BJ (cell line): ENCODE data around the gene ASMTL. TPM values are rescaled to one million over a fixed set of nuclear protein-coding genes. Genes with fewer than 3 reads are reported as not detected.

ENCODE experiments used
- CTCF ChIA-PET: fragments of 350-600 bp; formaldehyde crosslinking; extraction: SDS; loops from one replicate; lab custom pipeline; 2021; ENCODE audit warnings: antibody characterized with exemption, inconsistent platforms; lab: Yijun Ruan, JAX
- POLR2A ChIA-PET: fragments of 300-600 bp; sonication (Branson Sonifier 250); formaldehyde crosslinking; extraction: SDS; loops from one replicate; lab custom pipeline; 2021; ENCODE audit warnings: antibody characterized with exemption; lab: Charles Lee
- DNase-seq: peaks from one replicate; pipeline ENCODE4 v3.0.0-alpha.2; 2011; ENCODE audit warnings: low read depth
- H3K27me3 ChIP-seq: 2 replicates; pipeline ENCODE4 v1.6.0; 2011; ENCODE audit warnings: low read length; ENCODE audit not compliant: control insufficient read depth, insufficient read depth
- H3K36me3 ChIP-seq: 2 replicates; pipeline ENCODE4 v1.5.1; 2011; ENCODE audit warnings: low read length; ENCODE audit not compliant: control insufficient read depth, insufficient read depth
- H3K4me3 ChIP-seq: 2 replicates; pipeline ENCODE4 v1.5.1; 2011; ENCODE audit warnings: low read depth, mild to moderate bottlenecking, control low read depth, low read length
- polyA plus RNA-seq: library from polyadenylated mRNA; depleted of rRNA; stranded (reverse); fragments of >200 nt; gene quantifications from 2 replicates; pipeline ENCODE4 v1.2.3, GENCODE V29; 2011
- TF ChIP-seq, protein P1 (sequence below): IDR thresholded peaks from 2 replicates; pipeline ENCODE4 v1.5.1; 2011; ENCODE audit warnings: low read depth, mild to moderate bottlenecking, control low read depth, inconsistent platforms, low read length, moderate library complexity; ENCODE audit not compliant: insufficient read depth

The ASMTL gene
- polyA plus RNA-seq, 1 experiment, result 33.7 TPM

DNA sequence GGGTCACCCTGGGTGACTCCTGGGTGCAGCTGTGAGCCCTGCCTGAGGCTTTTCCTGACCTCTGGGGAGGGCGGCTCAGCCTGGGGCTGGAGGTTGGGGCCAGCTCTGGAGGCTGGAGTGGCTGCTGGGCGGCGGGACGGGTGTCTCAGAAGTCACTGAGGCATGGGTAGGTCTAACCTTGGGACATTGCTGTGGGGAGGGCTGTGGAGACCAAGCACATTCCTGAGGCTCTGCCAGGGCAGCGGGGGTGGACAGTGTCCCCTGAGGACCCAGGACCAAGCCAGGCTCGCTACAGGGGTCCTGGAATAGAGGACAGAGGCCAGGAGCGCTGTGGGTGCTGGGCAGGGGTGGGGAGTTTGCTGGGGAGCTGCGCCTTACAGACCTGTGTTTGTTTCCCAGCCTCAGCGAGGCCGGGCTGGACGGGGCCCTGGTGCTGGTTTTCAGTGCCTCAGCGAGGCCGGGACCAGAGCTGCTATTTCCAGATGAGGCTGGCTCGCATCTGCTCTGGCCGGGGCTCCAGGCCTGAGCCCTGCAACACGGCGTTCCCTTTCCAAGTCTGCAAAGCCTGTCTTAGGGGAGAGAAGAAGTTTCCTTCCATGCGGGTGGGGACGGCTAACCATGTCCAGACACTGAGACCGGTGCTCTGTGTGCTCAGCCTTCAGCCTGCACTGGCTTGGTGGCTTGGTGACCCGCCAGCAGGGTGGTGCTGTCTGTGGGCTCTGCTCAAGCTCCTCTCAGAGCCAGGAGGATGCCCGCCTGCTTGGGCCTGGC, 57.8 kb downstream of the ASMTL start:
- DNase-seq, result no peak
- TF ChIP-seq, protein P1, sequence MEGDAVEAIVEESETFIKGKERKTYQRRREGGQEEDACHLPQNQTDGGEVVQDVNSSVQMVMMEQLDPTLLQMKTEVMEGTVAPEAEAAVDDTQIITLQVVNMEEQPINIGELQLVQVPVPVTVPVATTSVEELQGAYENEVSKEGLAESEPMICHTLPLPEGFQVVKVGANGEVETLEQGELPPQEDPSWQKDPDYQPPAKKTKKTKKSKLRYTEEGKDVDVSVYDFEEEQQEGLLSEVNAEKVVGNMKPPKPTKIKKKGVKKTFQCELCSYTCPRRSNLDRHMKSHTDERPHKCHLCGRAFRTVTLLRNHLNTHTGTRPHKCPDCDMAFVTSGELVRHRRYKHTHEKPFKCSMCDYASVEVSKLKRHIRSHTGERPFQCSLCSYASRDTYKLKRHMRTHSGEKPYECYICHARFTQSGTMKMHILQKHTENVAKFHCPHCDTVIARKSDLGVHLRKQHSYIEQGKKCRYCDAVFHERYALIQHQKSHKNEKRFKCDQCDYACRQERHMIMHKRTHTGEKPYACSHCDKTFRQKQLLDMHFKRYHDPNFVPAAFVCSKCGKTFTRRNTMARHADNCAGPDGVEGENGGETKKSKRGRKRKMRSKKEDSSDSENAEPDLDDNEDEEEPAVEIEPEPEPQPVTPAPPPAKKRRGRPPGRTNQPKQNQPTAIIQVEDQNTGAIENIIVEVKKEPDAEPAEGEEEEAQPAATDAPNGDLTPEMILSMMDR, result no peak
- H3K36me3 ChIP-seq, result peaks cover 3% of the 10 kb centered on the region
- ChIA-PET POLR2A (no interaction called here), CTCF (no interaction called here)
- H3K4me3 ChIP-seq, result no peak overlapping the region
- no peaks in the 10 kb centered on the region for H3K27me3 ChIP-seq

DNA sequence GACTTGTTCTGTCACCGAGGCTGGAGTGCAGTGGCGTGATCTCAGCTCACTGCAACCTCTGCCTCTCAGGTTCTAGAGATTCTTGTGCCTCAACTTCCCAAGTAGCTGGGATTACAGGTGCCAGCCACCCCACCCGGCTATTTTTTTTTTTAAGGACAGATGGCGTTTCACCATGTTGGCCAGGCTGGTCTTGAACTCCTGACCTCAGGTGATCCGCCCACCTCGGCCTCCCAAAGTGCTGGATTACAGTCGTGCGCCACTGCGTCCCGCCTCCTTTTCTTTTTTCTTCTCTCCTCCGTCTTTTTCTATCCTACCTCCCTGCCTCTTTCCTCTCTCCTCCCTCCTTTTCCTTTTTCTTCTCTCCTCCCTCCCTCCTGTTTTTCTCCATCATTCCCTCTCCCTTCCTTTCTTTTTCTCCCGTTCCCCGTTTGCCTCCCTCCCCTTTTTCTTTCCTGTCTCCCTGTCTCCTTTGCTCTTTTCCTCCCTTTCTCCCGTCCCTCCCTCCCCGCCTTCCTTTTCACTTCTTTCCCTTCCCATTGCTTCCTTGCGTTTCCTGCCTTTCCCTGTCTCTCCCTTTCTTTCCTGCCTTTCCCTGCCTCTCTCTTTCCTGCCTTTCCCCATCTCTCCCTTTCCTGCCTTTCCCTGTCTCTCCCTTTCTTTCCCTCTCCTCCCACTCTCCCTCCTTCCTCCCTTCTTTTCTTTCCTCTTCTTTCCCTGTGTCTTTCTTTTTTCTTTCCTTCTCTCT, 58.7 kb downstream of the ASMTL start:
- ChIA-PET CTCF (no interaction called here), POLR2A (no interaction called here)
- Histone ChIP-seq H3K27me3 (no peaks in the 10 kb centered on the region), H3K4me3 (no peak overlapping the region), H3K36me3 (peaks cover 12% of the 10 kb centered on the region)
- no peak for DNase-seq
- TF ChIP-seq, protein P1, result no peak

DNA sequence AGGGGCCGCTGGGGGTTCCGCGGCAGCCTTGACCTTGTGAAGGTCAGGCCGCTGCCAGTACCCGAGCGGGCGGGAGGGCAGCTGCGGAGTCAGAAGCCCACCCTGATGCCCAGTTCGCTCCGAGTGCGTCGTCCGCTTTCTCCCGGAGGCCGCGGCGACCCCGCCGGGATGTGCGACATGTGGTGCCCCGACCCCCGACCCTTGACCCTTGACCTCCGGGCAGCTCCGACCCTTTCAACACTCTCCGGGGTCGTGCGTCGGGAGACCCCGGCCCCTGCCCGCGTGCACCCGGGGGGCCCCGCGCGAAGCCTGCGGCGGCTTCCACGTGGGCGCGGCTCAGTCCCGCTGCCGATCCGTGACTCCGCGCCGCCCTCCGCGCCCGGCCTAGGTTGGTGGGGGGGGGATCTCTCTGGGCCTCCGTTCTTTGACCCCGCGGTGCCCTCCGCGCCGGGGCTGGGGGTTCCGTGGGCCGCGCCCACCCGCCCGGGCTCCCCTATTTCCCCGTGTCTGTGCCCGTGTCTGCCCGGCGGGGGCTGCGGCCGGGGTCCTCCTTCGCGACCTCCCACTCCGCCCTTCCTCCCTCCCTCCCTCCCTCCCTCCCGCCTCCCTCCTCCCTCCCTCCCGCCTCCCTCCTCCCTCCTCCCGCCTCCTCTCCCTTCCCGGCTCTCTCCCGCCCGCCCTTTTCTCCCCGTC, 60.2 kb downstream of the ASMTL start:
- ChIA-PET CTCF (no interaction called here), POLR2A (no interaction called here)
- no peaks in the 10 kb centered on the region for H3K27me3 ChIP-seq
- H3K4me3 ChIP-seq, result peak overlapping the region; percentile 90
- TF ChIP-seq, protein P1, result no peak
- no peak for DNase-seq
- H3K36me3 ChIP-seq, result peaks cover 20% of the 10 kb centered on the region

DNA sequence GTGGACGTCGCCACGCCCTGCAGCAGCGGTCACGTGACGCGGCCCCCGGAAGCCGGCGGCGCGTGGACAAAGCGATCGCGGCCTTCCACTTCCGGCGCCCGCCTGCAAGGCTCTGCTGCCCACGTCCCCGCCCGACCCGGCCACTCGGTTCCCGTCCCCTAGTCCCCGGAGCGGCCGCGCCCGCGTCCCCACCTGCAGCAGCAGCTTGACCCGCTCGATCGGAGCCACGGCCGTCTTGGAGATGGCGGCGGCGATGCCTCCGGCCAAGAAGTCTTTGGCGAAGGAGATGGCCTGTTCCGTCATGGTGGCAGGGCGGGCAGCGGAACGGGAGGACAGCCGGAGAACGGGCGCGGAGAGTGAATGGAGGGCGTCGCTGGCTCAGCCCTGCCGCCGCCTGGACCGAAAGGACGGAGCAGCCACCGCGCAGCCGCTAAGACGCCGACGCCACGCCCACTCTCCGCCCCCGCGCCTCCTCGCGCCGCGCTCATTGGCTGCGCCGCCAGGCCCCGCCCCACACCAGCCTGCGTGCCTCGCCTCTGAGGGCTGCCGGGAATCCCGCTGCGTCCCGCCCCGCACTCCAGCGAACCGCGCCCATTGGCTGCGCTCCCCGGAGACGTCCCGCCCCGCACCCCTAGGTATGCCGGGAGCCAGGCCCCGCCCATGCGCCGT, 60.9 kb downstream of the ASMTL start, which contains the start of gene SLC25A6:
TSS of gene SLC25A6 (minus strand) at position 407 of the 669 bp plus-strand sequence. CDS start at position 303, 104 bp downstream.
- ChIA-PET POLR2A (no interaction called here), CTCF (no interaction called here)
- TF ChIP-seq, protein P1, result peak; percentile 24
- no peaks in the 10 kb centered on the region for H3K27me3 ChIP-seq
- DNase-seq, result peak; percentile 78
- H3K4me3 ChIP-seq, result peak within 1 kb of the TSS; percentile 95
- peaks cover 25% of the 10 kb centered on the region for H3K36me3 ChIP-seq

DNA sequence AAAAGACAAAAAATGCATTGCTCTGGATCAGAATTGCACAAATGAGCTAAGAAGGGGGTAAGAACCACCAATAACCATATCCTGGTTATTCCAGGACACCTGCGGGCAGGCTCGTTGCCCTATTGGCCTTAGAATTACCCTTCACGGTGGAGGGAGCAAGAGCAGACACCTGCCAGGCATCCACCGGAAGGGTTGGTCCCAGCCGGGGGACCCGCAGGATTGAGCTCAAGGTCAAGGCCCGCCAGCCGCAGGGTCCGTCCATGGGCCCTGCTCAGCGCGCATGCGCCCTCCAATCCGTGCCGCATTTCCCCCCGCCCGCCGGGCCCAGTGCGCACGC, 61.4 kb downstream of the ASMTL start:
- TF ChIP-seq, protein P1, result no peak

More for the DNA sequence above, 61.4 kb downstream of the ASMTL start:
- no peaks in the 10 kb centered on the region for H3K27me3 ChIP-seq
- peaks cover 30% of the 10 kb centered on the region for H3K36me3 ChIP-seq
- peak overlapping the region; percentile 95 for H3K4me3 ChIP-seq
- CTCF ChIA-PET, result no interaction called here
- POLR2A ChIA-PET, result no interaction called here
- DNase-seq, result peak; percentile 12
